Measurements from ENCODE around the gene ABCC1.

Gene ABCC1

GRCh38 chr16:16010194-16010593, 60.8 kb downstream of the ABCC1 start:
- no peak overlapping the region for H3K4me3 ChIP-seq (ENCODE audit: low read depth in 1 of 2, low read length in 2 of 2)
- DNase-seq (no peak), ATAC-seq (ENCODE audit: insufficient read depth, low read depth) (no peak)
- TF ChIP-seq EZH2 (IDR thresholded peaks at IDR 0.05; ENCODE audit: borderline replicate concordance, low read depth, low read length, severe bottlenecking) (no peak), CTCF (IDR thresholded peaks at IDR 0.05; ENCODE audit: borderline replicate concordance, extremely low read depth, low read length, poor library complexity, severe bottlenecking) (no peak)
- no peaks in the 10 kb centered on the region for H3K4me1 ChIP-seq (ENCODE audit: insufficient read depth, low read length)
- peaks cover 57% of the 10 kb centered on the region for H3K36me3 ChIP-seq (ENCODE audit: insufficient read depth, low read length)
- H3K4me2 ChIP-seq (ENCODE audit: insufficient read depth, low read length), result no peak overlapping the region
- no peak overlapping the region for H3K27ac ChIP-seq (ENCODE audit: low read length)
- H3K9me3 ChIP-seq (ENCODE audit: insufficient read depth, low read length, severe bottlenecking), result no peaks in the 10 kb centered on the region
- no peak overlapping the region for H3K9ac ChIP-seq (ENCODE audit: low read depth, low read length)
- no peaks in the 10 kb centered on the region for H3K27me3 ChIP-seq (ENCODE audit: insufficient read depth, low read length, poor library complexity)
- H2AFZ ChIP-seq (ENCODE audit: low read depth, low read length), result no peak overlapping the region
- H4K20me1 ChIP-seq (ENCODE audit: insufficient read depth, low read length), result peaks cover 22% of the 10 kb centered on the region; the same call in 1 of the 2 replicates
- peaks cover 24% of the 10 kb centered on the region for H3K79me2 ChIP-seq (ENCODE audit: insufficient read depth, low read length)

GRCh38 chr16:16012144-16012543, 62.7 kb downstream of the ABCC1 start:
- Histone ChIP-seq H2AFZ (ENCODE audit: low read depth, low read length) (no peak overlapping the region), H3K27me3 (ENCODE audit: insufficient read depth, low read length, poor library complexity) (no peaks in the 10 kb centered on the region), H3K4me1 (ENCODE audit: insufficient read depth, low read length) (no peaks in the 10 kb centered on the region), H3K27ac (ENCODE audit: low read length) (no peak overlapping the region), H3K9me3 (ENCODE audit: insufficient read depth, low read length, severe bottlenecking) (no peaks in the 10 kb centered on the region), H3K79me2 (ENCODE audit: insufficient read depth, low read length) (peaks cover 8% of the 10 kb centered on the region; the same call in 1 of the 2 replicates), H3K4me3 (ENCODE audit: low read depth in 1 of 2, low read length in 2 of 2) (no peak overlapping the region), H3K4me2 (ENCODE audit: insufficient read depth, low read length) (no peak overlapping the region), H4K20me1 (ENCODE audit: insufficient read depth, low read length) (peaks cover 18% of the 10 kb centered on the region; the same call in 1 of the 2 replicates), H3K9ac (ENCODE audit: low read depth, low read length) (no peak overlapping the region), H3K36me3 (ENCODE audit: insufficient read depth, low read length) (peaks cover 72% of the 10 kb centered on the region)
- ATAC-seq (ENCODE audit: insufficient read depth, low read depth) (no peak), DNase-seq (no peak)
- no peak for TF ChIP-seq EZH2 (IDR thresholded peaks at IDR 0.05; ENCODE audit: borderline replicate concordance, low read depth, low read length, severe bottlenecking)

- no peak for ATAC-seq (ENCODE audit: insufficient read depth, low read depth)
- Histone ChIP-seq H3K9me3 (ENCODE audit: insufficient read depth, low read length, severe bottlenecking) (no peaks in the 10 kb centered on the region), H3K4me2 (ENCODE audit: insufficient read depth, low read length) (no peak overlapping the region), H3K79me2 (ENCODE audit: insufficient read depth, low read length) (no peaks in the 10 kb centered on the region), H3K9ac (ENCODE audit: low read depth, low read length) (no peak overlapping the region), H3K27me3 (ENCODE audit: insufficient read depth, low read length, poor library complexity) (no peaks in the 10 kb centered on the region), H3K36me3 (ENCODE audit: insufficient read depth, low read length) (peaks cover 77% of the 10 kb centered on the region), H3K4me3 (ENCODE audit: low read depth in 1 of 2, low read length in 2 of 2) (no peak overlapping the region), H4K20me1 (ENCODE audit: insufficient read depth, low read length) (peaks cover 10% of the 10 kb centered on the region; the same call in 1 of the 2 replicates), H3K27ac (ENCODE audit: low read length) (no peak overlapping the region), H2AFZ (ENCODE audit: low read depth, low read length) (no peak overlapping the region), H3K4me1 (ENCODE audit: insufficient read depth, low read length) (no peaks in the 10 kb centered on the region)
- DNase-seq, result no peak
- TF ChIP-seq EZH2 (IDR thresholded peaks at IDR 0.05; ENCODE audit: borderline replicate concordance, low read depth, low read length, severe bottlenecking), result no peak
- no peak for TF ChIP-seq CTCF (IDR thresholded peaks at IDR 0.05; ENCODE audit: borderline replicate concordance, extremely low read depth, low read length, poor library complexity, severe bottlenecking)
Measured at GRCh38 chr16:16013812-16014211, 64.4 kb downstream of the ABCC1 start.

DNA sequence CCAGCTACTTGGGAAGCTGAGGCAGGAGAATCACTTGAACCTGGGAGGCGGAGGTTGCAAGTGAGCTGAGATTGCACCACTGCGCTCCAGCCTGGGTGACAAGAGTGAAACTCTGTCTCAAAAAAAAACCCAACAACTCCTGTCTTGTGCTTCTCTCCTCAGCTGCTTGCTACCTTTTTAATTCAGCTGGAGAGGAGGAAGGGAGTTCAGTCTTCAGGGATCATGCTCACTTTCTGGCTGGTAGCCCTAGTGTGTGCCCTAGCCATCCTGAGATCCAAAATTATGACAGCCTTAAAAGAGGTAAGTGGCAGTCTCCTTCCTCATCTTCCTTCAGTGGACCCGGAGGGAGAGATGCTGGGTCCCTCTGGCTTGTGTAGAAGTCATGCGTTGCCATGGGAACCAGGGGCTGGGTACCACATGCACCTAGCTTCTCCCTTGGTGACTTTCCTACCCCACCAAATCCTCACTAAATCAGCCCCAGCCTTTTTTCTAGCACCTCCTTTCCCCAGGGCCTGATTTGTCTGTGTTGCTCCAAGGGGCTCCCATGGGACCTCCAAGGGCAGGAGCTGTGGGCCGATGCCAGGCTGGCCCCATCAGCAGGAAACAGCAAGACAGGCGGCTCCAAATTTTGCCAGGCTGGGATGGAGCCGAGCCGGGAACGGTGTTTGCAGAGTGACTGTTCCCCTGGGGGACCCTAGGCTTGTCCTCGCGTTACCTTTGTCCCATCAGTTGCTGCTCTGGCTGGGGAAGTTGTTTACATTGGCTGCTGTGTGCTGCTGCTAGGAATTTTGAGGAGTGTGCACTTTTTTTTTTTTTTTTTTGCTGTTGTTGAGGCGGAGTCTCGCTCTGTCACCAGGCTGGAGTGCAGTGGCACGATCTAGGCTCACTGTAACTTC, 65.2 kb downstream of the ABCC1 start:
- Histone ChIP-seq H2AFZ (ENCODE audit: low read depth, low read length) (no peak overlapping the region), H3K79me2 (ENCODE audit: insufficient read depth, low read length) (no peaks in the 10 kb centered on the region), H3K27me3 (ENCODE audit: insufficient read depth, low read length, poor library complexity) (no peaks in the 10 kb centered on the region), H3K4me3 (ENCODE audit: low read depth in 1 of 2, low read length in 2 of 2) (no peak overlapping the region), H3K9ac (ENCODE audit: low read depth, low read length) (no peak overlapping the region), H3K27ac (ENCODE audit: low read length) (no peak overlapping the region), H3K36me3 (ENCODE audit: insufficient read depth, low read length) (peaks cover 77% of the 10 kb centered on the region), H4K20me1 (ENCODE audit: insufficient read depth, low read length) (0 out of 2 replicates have a peak, but pooled peaks cover 3% of the 10 kb centered on the region), H3K4me2 (ENCODE audit: insufficient read depth, low read length) (no peak overlapping the region), H3K9me3 (ENCODE audit: insufficient read depth, low read length, severe bottlenecking) (no peaks in the 10 kb centered on the region), H3K4me1 (ENCODE audit: insufficient read depth, low read length) (no peaks in the 10 kb centered on the region)
- no peak for DNase-seq
- TF ChIP-seq EZH2 (IDR thresholded peaks at IDR 0.05; ENCODE audit: borderline replicate concordance, low read depth, low read length, severe bottlenecking) (no peak), CTCF (IDR thresholded peaks at IDR 0.05; ENCODE audit: borderline replicate concordance, extremely low read depth, low read length, poor library complexity, severe bottlenecking) (no peak)
- no peak for ATAC-seq (ENCODE audit: insufficient read depth, low read depth)

All from DND-41 (cell line).